Activated naive CD8-positive, alpha-beta T cell treated with anti-CD3 and anti-CD28 coated beads for 36 hours (primary cell): ENCODE data around the gene IFT80. TPM values are rescaled to one million over a fixed set of nuclear protein-coding genes. Genes with fewer than 3 reads are reported as not detected.
"Not testable (repeated sequence)": the region's sequence is repeated elsewhere in the genome, so short reads cannot be mapped to it uniquely, and the experiment has no call there.

Experiments used
- DNase-seq: peaks from one replicate; pipeline ENCODE4 v3.0.0; 2021
- H3K27ac Mint-ChIP-seq: one replicate; pipeline ENCODE4 v1.8.0; 2022; ENCODE audit warnings: mild to moderate bottlenecking, moderate library complexity, mixed read lengths
- H3K27me3 Mint-ChIP-seq: one replicate; pipeline ENCODE4 v1.8.0; 2022; ENCODE audit warnings: mild to moderate bottlenecking, mixed read lengths
- H3K36me3 Mint-ChIP-seq: one replicate; pipeline ENCODE4 v1.8.0; 2021; ENCODE audit warnings: mild to moderate bottlenecking, mixed read lengths
- H3K4me1 Mint-ChIP-seq: one replicate; pipeline ENCODE4 v1.8.0; 2021; ENCODE audit warnings: mixed read lengths
- H3K4me3 Mint-ChIP-seq: one replicate; pipeline ENCODE4 v1.8.0; 2022; ENCODE audit warnings: mild to moderate bottlenecking, moderate library complexity, mixed read lengths
- H3K9me3 Mint-ChIP-seq: one replicate; pipeline ENCODE4 v1.8.0; 2022; ENCODE audit warnings: mixed read lengths
- total RNA-seq, 2 experiments: library from RNA; stranded (reverse); gene quantifications; one replicate each; pipeline ENCODE4 v1.2.3, GENCODE V29; 2021

Gene IFT80
- total RNA-seq, 2 experiments from 2014 or later, result 11.2 to 12.2 TPM

DNA sequence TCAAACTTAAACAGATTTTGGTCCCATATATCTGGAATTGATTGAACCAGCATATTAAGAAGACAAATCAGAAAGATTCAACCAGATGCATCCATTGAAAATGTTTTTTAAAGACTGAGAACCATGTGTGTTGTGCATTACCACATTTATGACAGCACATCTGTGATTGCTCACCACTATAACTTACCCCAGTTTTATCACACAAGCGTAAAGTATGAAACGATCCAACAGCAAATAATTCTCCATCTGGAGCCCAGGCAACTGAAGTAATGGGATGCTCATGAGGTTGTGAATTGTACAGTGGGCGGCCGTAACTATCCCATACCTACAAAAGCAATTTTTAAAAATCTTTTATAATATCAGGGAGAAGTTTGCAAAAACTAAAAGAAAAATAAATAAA lies 43.2 kb downstream of the IFT80 start:
- no peaks in the 10 kb centered on the region for H3K9me3 Mint-ChIP-seq
- no peak for DNase-seq
- no peaks in the 10 kb centered on the region for H3K4me1 Mint-ChIP-seq
- H3K27me3 Mint-ChIP-seq, result no peaks in the 10 kb centered on the region
- no peak overlapping the region for H3K27ac Mint-ChIP-seq
- peaks cover 10% of the 10 kb centered on the region for H3K36me3 Mint-ChIP-seq
- H3K4me3 Mint-ChIP-seq, result no peak overlapping the region

DNA sequence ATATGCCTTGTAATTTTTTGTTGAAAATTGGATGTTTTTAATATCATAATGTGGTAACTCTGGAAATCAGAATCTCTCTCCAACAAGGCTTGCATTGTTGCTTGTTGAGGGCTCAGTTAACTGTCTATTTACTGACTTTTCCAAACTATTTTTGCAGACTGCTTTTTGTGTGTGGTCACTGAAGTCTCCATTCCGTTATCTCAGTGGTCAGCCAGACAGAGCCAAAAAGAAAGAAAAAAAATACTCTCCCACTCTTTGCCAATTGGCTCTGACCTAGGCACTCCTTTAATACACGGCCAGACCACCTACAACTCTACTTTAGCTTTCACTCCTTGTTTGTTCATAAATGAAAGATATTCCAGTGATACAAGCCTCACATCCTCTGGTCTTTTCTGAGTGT lies 52.5 kb downstream of the IFT80 start:
- Mint-ChIP-seq H3K27ac (no peak overlapping the region), H3K4me1 (no peaks in the 10 kb centered on the region), H3K4me3 (no peak overlapping the region), H3K27me3 (no peaks in the 10 kb centered on the region), H3K36me3 (peaks cover 8% of the 10 kb centered on the region), H3K9me3 (no peaks in the 10 kb centered on the region)
- no peak for DNase-seq

DNA sequence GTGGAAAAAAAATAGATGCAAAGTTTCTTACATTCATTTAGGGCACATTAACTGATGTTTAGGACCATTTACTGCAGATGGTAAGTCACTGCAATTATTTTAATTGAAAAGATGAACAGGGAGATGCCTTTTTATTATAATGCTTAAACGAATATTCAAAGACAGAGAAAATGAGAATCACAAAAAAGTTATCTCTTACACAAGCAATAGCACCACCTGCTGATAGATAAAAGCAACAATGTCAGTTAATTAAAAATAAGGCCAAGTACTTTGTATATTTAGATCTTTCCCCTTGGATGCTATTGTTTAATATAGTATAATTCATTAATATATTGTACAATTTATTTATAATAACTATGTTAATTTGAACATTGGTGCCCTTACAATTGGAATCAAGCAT lies 55.9 kb downstream of the IFT80 start:
- H3K36me3 Mint-ChIP-seq, result peaks cover 11% of the 10 kb centered on the region
- no peak overlapping the region for H3K27ac Mint-ChIP-seq
- H3K4me1 Mint-ChIP-seq, result no peaks in the 10 kb centered on the region
- DNase-seq, result no peak
- H3K4me3 Mint-ChIP-seq, result no peak overlapping the region
- no peaks in the 10 kb centered on the region for H3K27me3 Mint-ChIP-seq
- H3K9me3 Mint-ChIP-seq, result no peaks in the 10 kb centered on the region

DNA sequence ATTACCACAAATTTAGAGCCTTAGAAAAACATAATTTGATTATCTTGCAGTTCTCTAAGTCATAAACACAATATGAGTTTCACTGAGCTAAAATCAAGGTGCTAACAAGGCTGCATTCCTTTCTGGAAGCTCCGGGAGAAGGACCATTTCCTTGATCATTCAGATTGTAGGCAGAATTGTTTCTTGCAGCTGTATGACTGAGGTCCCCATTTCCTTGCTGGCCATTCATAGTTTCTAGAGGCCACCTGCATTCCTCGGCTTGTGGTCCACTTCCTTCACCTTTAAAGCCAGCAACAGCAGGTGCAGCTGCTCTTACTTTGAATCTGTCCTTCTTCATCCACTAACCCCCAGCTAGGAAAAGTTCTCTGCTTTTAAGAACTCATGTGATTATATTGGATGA lies 58.7 kb downstream of the IFT80 start:
- peaks cover 12% of the 10 kb centered on the region for H3K36me3 Mint-ChIP-seq
- no peak overlapping the region for H3K27ac Mint-ChIP-seq
- no peaks in the 10 kb centered on the region for H3K4me1 Mint-ChIP-seq
- H3K4me3 Mint-ChIP-seq, result no peak overlapping the region
- H3K27me3 Mint-ChIP-seq, result no peaks in the 10 kb centered on the region
- no peak for DNase-seq
- H3K9me3 Mint-ChIP-seq, result no peaks in the 10 kb centered on the region

DNA sequence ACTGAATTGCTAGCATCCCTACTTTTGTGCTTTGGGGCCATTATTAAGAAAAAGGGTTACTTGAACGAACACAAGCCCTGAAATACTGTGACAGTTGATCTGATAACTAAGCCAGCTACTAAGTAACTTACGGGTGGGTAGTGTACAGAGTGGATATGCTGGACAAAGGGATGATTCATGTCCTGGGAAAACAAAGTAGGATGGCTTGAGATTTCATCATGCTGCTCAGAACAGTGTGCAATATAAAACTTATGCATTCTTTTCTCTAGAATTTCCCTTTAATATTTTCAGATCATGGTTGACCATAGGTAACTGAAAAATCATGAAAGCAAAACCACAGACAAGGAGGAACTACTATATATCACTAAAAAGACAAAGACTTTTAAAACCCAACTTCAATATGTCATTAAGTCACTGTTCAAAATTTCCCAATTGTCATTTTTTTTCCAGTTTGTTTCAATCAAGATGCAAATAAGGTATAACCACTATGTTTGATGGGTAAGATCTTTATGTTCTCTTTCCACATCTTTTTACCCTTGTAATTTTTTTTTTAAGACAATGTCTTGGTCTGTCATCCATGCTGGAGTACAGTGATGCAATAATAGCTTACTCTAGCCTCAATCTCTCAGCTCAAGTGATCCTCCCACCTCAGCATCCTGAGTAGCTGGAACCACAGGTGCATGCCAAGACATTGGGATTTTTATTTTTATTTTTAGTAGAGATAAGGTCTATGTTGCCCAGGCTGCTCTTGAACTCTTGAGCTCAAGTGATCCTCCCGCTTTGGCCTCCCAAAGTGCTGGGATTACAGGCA lies 67.7 kb downstream of the IFT80 start:
- no peak for DNase-seq
- no peak overlapping the region for H3K27ac Mint-ChIP-seq
- no peak overlapping the region for H3K4me3 Mint-ChIP-seq
- no peaks in the 10 kb centered on the region for H3K27me3 Mint-ChIP-seq
- H3K4me1 Mint-ChIP-seq, result no peaks in the 10 kb centered on the region
- peaks cover 12% of the 10 kb centered on the region for H3K36me3 Mint-ChIP-seq
- peaks cover 2% of the 10 kb centered on the region for H3K9me3 Mint-ChIP-seq

DNA sequence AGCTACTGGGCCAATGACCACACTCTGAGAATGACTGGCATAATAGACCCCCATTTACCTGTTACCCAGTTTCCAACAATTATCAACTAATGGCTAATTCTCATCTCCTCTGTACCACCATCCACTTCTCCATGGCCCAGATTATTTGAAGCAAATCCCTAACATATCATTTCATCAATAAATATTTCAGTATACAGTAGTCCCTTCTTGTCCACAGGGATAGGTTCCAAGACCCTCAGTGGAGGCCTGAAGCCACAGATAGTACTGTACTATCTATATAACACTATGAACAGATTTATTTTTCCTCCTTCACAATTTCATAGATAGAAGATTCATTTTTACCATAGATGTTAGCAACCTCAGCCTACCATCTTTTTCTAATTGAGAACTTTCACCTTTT lies 68.3 kb downstream of the IFT80 start:
- H3K27me3 Mint-ChIP-seq, result no peaks in the 10 kb centered on the region
- peaks cover 2% of the 10 kb centered on the region for H3K9me3 Mint-ChIP-seq
- no peak overlapping the region for H3K27ac Mint-ChIP-seq
- H3K4me3 Mint-ChIP-seq, result no peak overlapping the region
- no peaks in the 10 kb centered on the region for H3K4me1 Mint-ChIP-seq
- H3K36me3 Mint-ChIP-seq, result peaks cover 15% of the 10 kb centered on the region
- no peak for DNase-seq

DNA sequence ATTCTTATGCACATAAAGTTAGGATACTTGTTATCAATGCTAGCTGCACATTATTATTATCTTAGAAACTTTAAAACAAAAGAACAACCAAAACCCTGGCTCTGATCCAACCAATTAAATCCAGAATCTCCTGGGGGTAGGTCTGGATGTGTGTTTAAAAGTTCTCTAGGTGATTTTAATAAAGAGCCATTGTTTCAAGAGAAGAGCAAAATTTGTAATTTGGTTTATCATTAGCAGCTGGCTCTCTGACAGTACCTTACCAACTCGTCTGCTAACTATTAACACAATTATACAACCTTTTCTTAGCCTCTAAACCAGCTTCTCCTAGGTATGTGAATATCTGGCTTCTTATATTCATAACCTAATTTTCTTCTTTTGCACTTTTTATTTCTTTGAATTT lies 68.9 kb downstream of the IFT80 start:
- H3K4me3 Mint-ChIP-seq, result no peak overlapping the region
- DNase-seq, result no peak
- no peaks in the 10 kb centered on the region for H3K4me1 Mint-ChIP-seq
- no peak overlapping the region for H3K27ac Mint-ChIP-seq
- peaks cover 18% of the 10 kb centered on the region for H3K36me3 Mint-ChIP-seq
- H3K27me3 Mint-ChIP-seq, result no peaks in the 10 kb centered on the region
- H3K9me3 Mint-ChIP-seq, result peaks cover 2% of the 10 kb centered on the region

DNA sequence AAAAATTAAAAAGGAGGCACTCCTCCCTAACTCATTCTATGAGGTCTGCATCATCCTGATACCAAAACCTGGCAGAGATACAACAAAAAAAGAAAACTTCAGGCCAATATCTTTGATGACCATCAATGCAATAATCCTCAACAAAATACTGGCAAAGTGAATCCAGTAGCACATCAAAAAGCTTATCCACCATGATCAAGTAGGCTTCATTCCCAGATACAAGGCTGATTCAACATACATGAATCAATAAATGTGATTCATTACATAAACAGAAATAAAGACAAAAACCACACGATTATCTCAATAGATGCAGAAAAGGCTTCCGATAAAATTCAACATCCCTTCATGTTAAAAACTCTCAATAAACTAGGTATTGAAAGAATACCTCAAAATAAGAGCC lies 72.7 kb downstream of the IFT80 start:
- H3K9me3 Mint-ChIP-seq, H3K4me1 Mint-ChIP-seq, H3K27me3 Mint-ChIP-seq, H3K4me3 Mint-ChIP-seq, DNase-seq, H3K27ac Mint-ChIP-seq: not testable (repeated sequence)
- H3K36me3 Mint-ChIP-seq, result peaks cover 31% of the 10 kb centered on the region

DNA sequence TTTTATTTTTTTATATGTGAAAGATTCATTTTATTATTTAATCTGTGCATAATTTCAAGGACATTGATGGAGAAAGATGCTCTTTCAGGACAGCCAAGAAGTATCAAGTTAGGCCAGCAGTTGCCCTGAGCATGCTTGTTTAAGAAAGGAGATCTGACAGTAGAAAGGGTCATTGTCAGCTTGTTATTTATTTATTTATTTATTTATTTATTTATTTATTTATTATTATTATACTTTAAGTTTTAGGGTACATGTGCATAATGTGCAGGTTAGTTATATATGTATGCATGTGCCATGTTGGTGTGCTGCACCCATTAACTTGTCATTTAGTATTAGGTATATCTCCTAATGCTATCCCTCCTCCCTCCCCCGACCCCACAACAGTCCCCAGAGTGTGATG lies 77.2 kb downstream of the IFT80 start:
- not testable (repeated sequence) for H3K4me1 Mint-ChIP-seq, H3K9me3 Mint-ChIP-seq, H3K27ac Mint-ChIP-seq, DNase-seq, H3K27me3 Mint-ChIP-seq, H3K4me3 Mint-ChIP-seq
- peaks cover 32% of the 10 kb centered on the region for H3K36me3 Mint-ChIP-seq

DNA sequence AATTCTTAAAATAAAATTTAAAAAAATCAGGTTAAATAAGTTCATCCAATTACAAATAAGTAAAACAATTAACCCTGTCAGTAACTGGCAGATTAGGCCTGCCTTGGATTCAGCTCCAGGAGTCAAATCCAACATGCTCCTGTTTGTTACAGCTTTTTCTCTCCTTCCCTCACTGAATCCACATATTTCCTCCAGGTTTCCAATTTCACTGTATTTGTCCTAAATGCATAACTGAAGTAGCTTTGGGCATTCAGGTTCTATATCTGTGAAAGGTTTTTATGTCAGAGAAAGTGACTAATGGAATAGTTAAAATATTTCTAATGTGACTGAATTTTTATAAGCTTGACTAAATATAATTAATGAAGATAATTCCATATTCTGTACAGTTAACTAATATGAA lies 79.7 kb downstream of the IFT80 start:
- Mint-ChIP-seq H3K27me3 (no peaks in the 10 kb centered on the region), H3K4me3 (no peak overlapping the region), H3K36me3 (peaks cover 26% of the 10 kb centered on the region), H3K9me3 (no peaks in the 10 kb centered on the region), H3K27ac (no peak overlapping the region), H3K4me1 (no peaks in the 10 kb centered on the region)
- no peak for DNase-seq

DNA sequence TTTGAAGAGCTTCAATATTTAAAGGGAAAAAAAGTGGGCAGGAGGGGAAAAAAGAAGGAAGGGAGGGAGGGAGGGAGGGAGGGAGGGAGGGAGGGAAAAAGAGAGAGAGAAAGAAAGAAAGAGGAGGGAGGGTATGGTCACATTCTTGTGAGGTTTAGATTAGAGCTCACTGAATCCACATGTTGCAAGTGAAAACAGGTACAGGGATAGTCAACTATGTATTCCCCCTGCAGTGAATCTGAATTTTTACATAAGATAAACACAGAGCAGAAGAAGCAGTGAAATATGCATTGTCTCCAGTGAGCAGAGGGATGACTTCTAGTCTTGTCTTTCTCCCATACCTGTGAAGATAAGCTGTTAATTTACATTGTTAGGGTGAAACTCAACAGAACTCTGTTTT lies 84.0 kb downstream of the IFT80 start:
- no peak for DNase-seq
- H3K9me3 Mint-ChIP-seq, result no peaks in the 10 kb centered on the region
- H3K4me3 Mint-ChIP-seq, result no peak overlapping the region
- H3K27me3 Mint-ChIP-seq, result no peaks in the 10 kb centered on the region
- no peak overlapping the region for H3K27ac Mint-ChIP-seq
- no peaks in the 10 kb centered on the region for H3K4me1 Mint-ChIP-seq
- H3K36me3 Mint-ChIP-seq, result peaks cover 16% of the 10 kb centered on the region

DNA sequence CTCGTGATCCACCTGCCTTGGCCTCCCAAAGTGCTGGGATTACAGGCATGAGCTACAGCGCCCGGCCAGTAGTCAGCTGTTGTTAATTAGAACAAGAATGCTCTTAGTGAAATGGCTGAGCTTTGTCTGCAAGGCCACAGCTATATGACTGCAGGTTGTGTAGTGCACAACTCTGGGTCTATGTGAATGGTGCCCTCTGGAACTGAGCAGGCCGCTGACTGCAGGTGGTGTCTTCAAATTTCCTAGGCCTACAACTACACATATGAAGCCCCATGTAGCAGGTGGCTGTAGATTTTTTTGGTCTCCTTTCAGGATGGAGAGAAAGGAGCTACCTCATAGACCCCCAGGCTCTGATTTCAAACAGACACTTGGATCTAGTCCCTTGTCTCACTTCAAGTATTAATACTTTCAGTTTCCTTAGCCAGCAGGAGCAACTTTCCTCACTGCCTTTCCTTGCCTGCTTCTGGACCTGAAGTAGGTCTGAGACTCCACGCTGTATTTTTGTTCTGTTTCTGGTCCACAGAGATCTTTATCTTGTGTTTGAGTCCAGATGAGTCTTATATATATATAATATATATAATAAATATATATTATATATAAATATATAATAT lies 86.9 kb downstream of the IFT80 start:
- Mint-ChIP-seq H3K4me1 (no peaks in the 10 kb centered on the region), H3K36me3 (peaks cover 26% of the 10 kb centered on the region), H3K27ac (no peak overlapping the region), H3K4me3 (no peak overlapping the region), H3K27me3 (no peaks in the 10 kb centered on the region), H3K9me3 (no peaks in the 10 kb centered on the region)
- DNase-seq, result no peak

DNA sequence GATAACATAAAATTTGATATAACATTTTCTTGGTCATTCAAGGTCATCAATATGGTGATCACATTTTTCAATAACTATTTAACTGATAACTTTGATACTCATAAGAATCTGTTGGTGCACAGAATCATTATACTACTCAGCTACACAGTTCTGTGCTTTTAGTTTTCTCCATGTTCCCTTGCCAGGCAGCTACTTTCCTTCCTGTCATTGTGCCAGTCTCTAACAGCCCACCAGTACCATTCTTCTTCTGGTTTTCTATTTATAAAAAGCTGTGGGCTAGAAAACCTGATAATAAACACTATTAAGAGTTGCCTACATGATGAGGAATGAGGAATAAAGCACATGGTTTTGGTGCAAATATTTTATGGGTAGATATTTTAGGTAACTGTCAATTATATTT lies 96.2 kb downstream of the IFT80 start:
- H3K9me3 Mint-ChIP-seq, result no peaks in the 10 kb centered on the region
- H3K36me3 Mint-ChIP-seq, result peaks cover 4% of the 10 kb centered on the region
- no peak overlapping the region for H3K27ac Mint-ChIP-seq
- H3K27me3 Mint-ChIP-seq, result no peaks in the 10 kb centered on the region
- H3K4me3 Mint-ChIP-seq, result no peak overlapping the region
- DNase-seq, result no peak
- H3K4me1 Mint-ChIP-seq, result no peaks in the 10 kb centered on the region

DNA sequence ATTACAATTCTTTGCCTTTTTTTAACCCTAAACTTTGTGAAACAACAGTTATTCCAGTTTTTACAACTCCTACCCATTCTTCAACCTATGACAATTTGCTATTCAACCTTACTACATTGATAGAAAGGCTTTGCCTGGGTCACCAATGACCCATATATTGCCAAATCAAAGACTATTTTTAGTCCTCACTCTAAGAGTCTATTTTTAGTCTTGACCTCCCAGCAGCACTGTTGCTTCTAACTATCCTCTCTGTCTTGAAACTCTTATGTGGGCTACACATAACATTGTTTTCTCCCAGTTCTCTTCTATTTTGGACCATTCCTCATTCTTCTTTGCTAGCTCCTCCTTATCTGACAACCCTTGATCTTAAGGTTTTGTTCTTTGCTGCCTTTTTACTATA lies 102.4 kb downstream of the IFT80 start:
- H3K27ac Mint-ChIP-seq, result no peak overlapping the region
- H3K9me3 Mint-ChIP-seq, result no peaks in the 10 kb centered on the region
- H3K27me3 Mint-ChIP-seq, result no peaks in the 10 kb centered on the region
- H3K36me3 Mint-ChIP-seq, result peaks cover 2% of the 10 kb centered on the region
- H3K4me3 Mint-ChIP-seq, result no peak overlapping the region
- DNase-seq, result no peak
- H3K4me1 Mint-ChIP-seq, result no peaks in the 10 kb centered on the region

DNA sequence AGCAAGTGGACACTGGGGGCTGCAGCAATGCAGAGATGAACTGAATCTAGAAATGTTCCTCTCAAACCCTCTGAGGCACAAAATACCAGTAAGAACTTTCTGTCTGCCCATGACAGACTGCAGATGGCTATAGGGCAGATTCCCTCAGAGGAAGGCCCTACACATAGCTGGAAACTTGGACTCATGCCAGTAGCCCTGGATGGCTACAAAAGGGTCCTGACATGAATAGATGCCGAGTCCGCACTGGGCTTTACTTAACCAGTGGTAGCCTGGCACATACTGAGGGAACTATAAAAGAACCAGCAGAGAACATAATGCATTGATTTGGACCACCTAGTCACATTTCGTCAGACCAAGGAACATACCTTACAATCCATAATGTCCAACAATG lies 107.1 kb downstream of the IFT80 start:
- Mint-ChIP-seq H3K27ac (no peak overlapping the region), H3K27me3 (no peaks in the 10 kb centered on the region), H3K4me3 (no peak overlapping the region), H3K4me1 (no peaks in the 10 kb centered on the region), H3K9me3 (no peaks in the 10 kb centered on the region), H3K36me3 (peaks cover 8% of the 10 kb centered on the region)
- no peak for DNase-seq

DNA sequence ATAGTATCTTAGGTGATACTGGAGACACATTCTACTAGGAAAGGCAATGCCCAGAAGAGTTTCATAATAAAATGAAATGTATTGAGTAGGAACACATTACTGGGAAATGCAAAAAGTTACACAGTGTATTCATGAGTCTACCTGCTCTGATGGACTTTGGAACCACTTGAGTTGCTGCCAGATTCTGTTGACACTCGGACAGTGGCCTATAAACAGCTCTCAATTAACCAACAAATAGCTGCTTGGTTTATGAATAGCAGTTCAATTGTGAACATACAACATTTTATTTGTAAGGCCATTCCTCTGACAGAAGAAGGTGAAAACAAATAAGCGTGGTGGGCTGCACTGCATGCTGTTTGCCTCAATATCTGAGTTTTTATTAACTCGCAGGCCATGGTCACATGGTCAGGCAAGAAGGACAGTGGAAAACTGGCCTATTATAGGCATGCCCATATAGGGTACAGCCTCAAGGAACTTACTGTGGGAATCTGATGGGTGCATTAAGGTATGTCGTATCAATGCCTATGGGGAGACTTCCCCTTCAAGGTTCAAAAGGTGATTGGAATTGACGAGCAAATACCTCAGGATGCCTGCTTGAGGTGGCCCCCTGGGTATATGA lies 107.6 kb downstream of the IFT80 start:
- no peak for DNase-seq
- Mint-ChIP-seq H3K27me3 (no peaks in the 10 kb centered on the region), H3K27ac (no peak overlapping the region), H3K4me1 (no peaks in the 10 kb centered on the region), H3K36me3 (peaks cover 8% of the 10 kb centered on the region), H3K9me3 (no peaks in the 10 kb centered on the region), H3K4me3 (no peak overlapping the region)
